ENCODE results near the gene COL6A3. TPM values are rescaled to one million over a fixed set of nuclear protein-coding genes. Genes with fewer than 3 reads are reported as not detected.

COL6A3 gene
- polyA plus RNA-seq, 2 of the 4 experiments (the other 2 are of a cell fraction): 0.10 to 0.28 TPM

- no peak for ATAC-seq
- no peak overlapping the region for H3K4me2 ChIP-seq
- CTCF ChIA-PET: interaction anchor here (1.2 to 10.6 kb wide), 3 partner anchors 14 to 240 kb away, joined by 6 to 97 read pairs (median 10); no protein-coding TSS in a partner anchor
- 31% methylated on average over 2 of the region's 2 CpGs for WGBS (ENCODE audit: missing lambda C conversion rate)
- 0 out of 3 replicates have a peak, but pooled peaks cover 5% of the 10 kb centered on the region for H3K4me1 ChIP-seq
- TF ChIP-seq ZC3H11A (IDR thresholded peaks at IDR 0.05): no peak
- TF ChIP-seq JUN (IDR thresholded peaks at IDR 0.05): no peak
- TF ChIP-seq NPAS2 (CRISPR knock-in tag; IDR thresholded peaks at IDR 0.05; ENCODE audit: borderline replicate concordance): no peak
- no peak for TF ChIP-seq MAZ (IDR thresholded peaks at IDR 0.05; ENCODE audit: borderline replicate concordance, low read depth, low read length)
- TF ChIP-seq FOXS1 (CRISPR knock-in tag; IDR thresholded peaks at IDR 0.05): no peak
- TF ChIP-seq RARB (CRISPR knock-in tag; IDR thresholded peaks at IDR 0.05): no peak
- no peak for TF ChIP-seq EHMT2 (IDR thresholded peaks at IDR 0.05; ENCODE audit: low read depth)
- TF ChIP-seq RFX5 (IDR thresholded peaks at IDR 0.05): no peak
- no peak for TF ChIP-seq SMC3 (IDR thresholded peaks at IDR 0.05)
- no peak for TF ChIP-seq RAD21 (conservative IDR thresholded peaks at IDR 0.05 in 1 of 2, IDR thresholded peaks at IDR 0.05 in 1 of 2)
- TF ChIP-seq REST (IDR thresholded peaks at IDR 0.05): no peak
- TF ChIP-seq PBX3 (IDR thresholded peaks at IDR 0.05): no peak
- TF ChIP-seq FOSB (CRISPR knock-in tag; IDR thresholded peaks at IDR 0.05): no peak
- TF ChIP-seq CEBPB (IDR thresholded peaks at IDR 0.05): no peak
- no peak for TF ChIP-seq ZNF302 (CRISPR knock-in tag; IDR thresholded peaks at IDR 0.05)
- POLR2A ChIA-PET: no interaction called here
- no peak overlapping the region for H3K4me3 ChIP-seq
- no peak overlapping the region for H3K27ac ChIP-seq
- H3K9me3 ChIP-seq: peaks cover 5% of the 10 kb centered on the region; the same call in 1 of the 3 replicates
- FAIRE-seq: no peak
- DNase-seq (ENCODE audit: low read depth in 1 of 2, low spot score in 1 of 2): no peak
These were observed 8.4 kb downstream of the COL6A3 start for GRCh38 chr2:237405605-237406004.

- FAIRE-seq (no peak), DNase-seq (ENCODE audit: low read depth in 1 of 2, low spot score in 1 of 2) (no peak), ATAC-seq (no peak)
- no peak overlapping the region for H3K27ac ChIP-seq
- ChIA-PET POLR2A (no interaction called here), CTCF (interaction anchor here (10.6 kb wide), 1 partner anchor 15 kb away, joined by 97 read pairs; no protein-coding TSS in a partner anchor)
- no peak overlapping the region for H3K4me3 ChIP-seq
- no peak for TF ChIP-seq CBX8 (IDR thresholded peaks at IDR 0.05)
- no peak for TF ChIP-seq MAX (IDR thresholded peaks at IDR 0.05)
- no peak for TF ChIP-seq JUNB (IDR thresholded peaks at IDR 0.05)
- no peak for TF ChIP-seq MAFK (IDR thresholded peaks at IDR 0.05; ENCODE audit: partially characterized antibody)
- TF ChIP-seq PBX3 (IDR thresholded peaks at IDR 0.05): no peak
- no peak for TF ChIP-seq ZSCAN20 (CRISPR knock-in tag; IDR thresholded peaks at IDR 0.05)
- TF ChIP-seq SREBF2 (IDR thresholded peaks at IDR 0.05): no peak
- no peak for TF ChIP-seq RCOR1 (IDR thresholded peaks at IDR 0.05; ENCODE audit: low read depth, low read length)
- TF ChIP-seq CBX2 (IDR thresholded peaks at IDR 0.05; ENCODE audit: borderline replicate concordance, low read depth): no peak
- no peak for TF ChIP-seq BCL3 (IDR thresholded peaks at IDR 0.05)
- TF ChIP-seq ZFP36 (IDR thresholded peaks at IDR 0.05; ENCODE audit: borderline replicate concordance, partially characterized antibody): no peak
- no peak for TF ChIP-seq BHLHE40 (IDR thresholded peaks at IDR 0.05; ENCODE audit: low read depth, low read length)
- WGBS (ENCODE audit: missing lambda C conversion rate): 56% methylated on average over 13 of the region's 13 CpGs
- H3K9me3 ChIP-seq: peaks cover 5% of the 10 kb centered on the region; the same call in 1 of the 3 replicates
- no peaks in the 10 kb centered on the region for H3K4me1 ChIP-seq
- no peak overlapping the region for H3K4me2 ChIP-seq
These were observed 8.9 kb downstream of the COL6A3 start for GRCh38 chr2:237405006-237405559.
